Ectodermal cell (in vitro differentiated cells): Measurements from ENCODE around the gene RNU7-1.
A peak's percentile ranks its signal among the peaks of the same experiment; 100 is the strongest.

ENCODE experiments used
- H3K27ac ChIP-seq: 2 replicates; pipeline ENCODE4 v1.7.0; 2013; ENCODE audit warnings: mild to moderate bottlenecking, low read depth, low read length; ENCODE audit not compliant: insufficient read depth, poor library complexity, severe bottlenecking
- H3K27me3 ChIP-seq: 2 replicates; pipeline ENCODE4 v1.7.0; 2013; ENCODE audit warnings: mild to moderate bottlenecking, low read length; ENCODE audit not compliant: insufficient read depth, control insufficient read depth, poor library complexity, severe bottlenecking
- H3K36me3 ChIP-seq: one replicate; pipeline ENCODE4 v1.7.0; 2013; ENCODE audit warnings: low read length; ENCODE audit not compliant: control insufficient read depth, insufficient read depth
- H3K4me1 ChIP-seq: one replicate; pipeline ENCODE4 v1.7.0; 2013; ENCODE audit warnings: low read length; ENCODE audit not compliant: control insufficient read depth, insufficient read depth
- H3K4me3 ChIP-seq: 2 replicates; pipeline ENCODE4 v1.7.0; 2013; ENCODE audit warnings: low read depth, low read length, control low read depth; ENCODE audit not compliant: insufficient read depth
- H3K9me3 ChIP-seq: 2 replicates; pipeline ENCODE4 v1.7.0; 2013; ENCODE audit warnings: mild to moderate bottlenecking, low read length, moderate library complexity; ENCODE audit not compliant: control insufficient read depth
- WGBS, 2 experiments: methylation state at CpG; one replicate each; pipeline ENCODE4 v1.1.7; 2013; ENCODE audit warnings: missing lambda C conversion rate in 2 of 2; 5-methylcytosine and 5-hydroxymethylcytosine counted together

Gene RNU7-1

GRCh38 chr12:6979453-6979852, 35.8 kb downstream of the RNU7-1 start:
- no peaks in the 10 kb centered on the region for H3K27me3 ChIP-seq
- 93% methylated on average over 3 of the region's 3 CpGs for WGBS, 2 experiments
- H3K36me3 ChIP-seq: peaks cover 36% of the 10 kb centered on the region
- H3K4me3 ChIP-seq: no peak overlapping the region
- no peak overlapping the region for H3K27ac ChIP-seq
- no peaks in the 10 kb centered on the region for H3K4me1 ChIP-seq
- no peaks in the 10 kb centered on the region for H3K9me3 ChIP-seq

- WGBS, 2 experiments: 93 to 95% methylated on average over 4 of the region's 4 CpGs
- no peaks in the 10 kb centered on the region for H3K27me3 ChIP-seq
- H3K9me3 ChIP-seq: no peaks in the 10 kb centered on the region
- no peak overlapping the region for H3K27ac ChIP-seq
- H3K4me1 ChIP-seq: no peaks in the 10 kb centered on the region
- H3K36me3 ChIP-seq: peaks cover 30% of the 10 kb centered on the region
- H3K4me3 ChIP-seq: no peak overlapping the region
Measured at GRCh38 chr12:6980075-6980474, 36.5 kb downstream of the RNU7-1 start.

DNA sequence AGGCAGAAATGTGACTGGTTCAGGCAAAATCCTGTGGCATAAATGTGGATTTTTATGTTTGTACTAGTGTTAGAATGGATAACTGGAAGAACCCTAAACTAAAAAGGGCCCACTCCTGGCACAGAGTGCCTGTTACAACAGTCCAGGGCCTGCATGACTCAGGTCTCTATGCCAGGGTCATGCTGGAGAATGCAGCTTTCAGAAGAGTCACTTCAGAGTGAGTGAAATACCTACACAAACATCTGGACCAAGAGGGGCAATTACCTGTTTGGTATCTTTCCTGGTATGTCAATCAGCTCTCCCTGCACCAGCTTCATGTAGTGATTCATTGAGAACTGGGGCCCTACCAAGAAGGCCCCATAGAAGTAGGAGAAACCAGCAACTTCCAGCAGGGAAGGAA, 37.1 kb downstream of the RNU7-1 start:
- no peak overlapping the region for H3K27ac ChIP-seq
- no peak overlapping the region for H3K4me3 ChIP-seq
- H3K27me3 ChIP-seq: no peaks in the 10 kb centered on the region
- peaks cover 23% of the 10 kb centered on the region for H3K36me3 ChIP-seq
- no peaks in the 10 kb centered on the region for H3K9me3 ChIP-seq
- H3K4me1 ChIP-seq: no peaks in the 10 kb centered on the region

- Histone ChIP-seq H3K36me3 (peaks cover 17% of the 10 kb centered on the region), H3K27ac (peak overlapping the region; percentile 30), H3K9me3 (no peaks in the 10 kb centered on the region), H3K4me1 (no peaks in the 10 kb centered on the region), H3K27me3 (no peaks in the 10 kb centered on the region), H3K4me3 (no peak overlapping the region)
- WGBS, 2 experiments: 95% methylated on average over 8 to 10 of the region's 10 CpGs
Measured at GRCh38 chr12:6981152-6982052, 37.8 kb downstream of the RNU7-1 start.

GRCh38 chr12:6982532-6982931, 38.9 kb downstream of the RNU7-1 start:
- no peak overlapping the region for H3K27ac ChIP-seq
- no peak overlapping the region for H3K4me3 ChIP-seq
- WGBS, 2 experiments: 84 to 91% methylated on average over 5 to 7 of the region's 7 CpGs
- no peaks in the 10 kb centered on the region for H3K27me3 ChIP-seq
- no peaks in the 10 kb centered on the region for H3K9me3 ChIP-seq
- peaks cover 6% of the 10 kb centered on the region for H3K36me3 ChIP-seq
- no peaks in the 10 kb centered on the region for H3K4me1 ChIP-seq

GRCh38 chr12:6987956-6988553, 44.4 kb downstream of the RNU7-1 start:
- 93 to 96% methylated on average over 10 to 11 of the region's 11 CpGs for WGBS, 2 experiments
- H3K27ac ChIP-seq: no peak overlapping the region
- no peaks in the 10 kb centered on the region for H3K9me3 ChIP-seq
- no peaks in the 10 kb centered on the region for H3K4me1 ChIP-seq
- no peak overlapping the region for H3K4me3 ChIP-seq
- H3K36me3 ChIP-seq: peaks cover 4% of the 10 kb centered on the region
- H3K27me3 ChIP-seq: no peaks in the 10 kb centered on the region
